GM19452 (cell line): ENCODE measurements around the gene TAF4B.
"Not testable (repeated sequence)": the region's sequence is repeated elsewhere in the genome, so short reads cannot be mapped to it uniquely, and the experiment has no call there.

ENCODE experiments used
- ATAC-seq: cut with Tn5 transposase; IDR thresholded peaks from one replicate; pipeline ENCODE4 v1.9.1; 2021; ENCODE audit not compliant: unreplicated experiment

The TAF4B gene

GRCh38 chr18:26419746-26420145 lies 193.5 kb downstream of the TAF4B start:
- ATAC-seq: no peak

- no peak for ATAC-seq
Measured at GRCh38 chr18:26421503-26421902, 195.3 kb downstream of the TAF4B start.

DNA sequence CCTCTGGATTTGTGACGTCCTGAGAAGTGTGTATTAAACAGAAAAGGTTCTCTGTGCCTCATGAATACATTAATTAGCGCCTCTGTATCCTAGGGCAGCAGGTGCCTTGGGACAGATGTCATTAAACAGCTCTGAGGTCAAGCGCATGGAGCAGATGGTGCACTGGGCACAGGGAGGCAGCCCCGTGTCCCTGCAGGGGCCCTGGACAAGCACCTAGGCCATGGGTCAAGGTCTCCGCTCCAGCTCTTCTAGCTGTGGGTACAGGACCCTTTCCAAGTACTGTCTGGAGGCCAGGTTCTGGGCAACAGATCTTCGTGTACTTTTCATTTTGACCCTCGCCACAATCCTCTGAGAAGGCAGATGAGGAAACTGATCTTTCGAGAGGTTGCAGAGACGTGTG lies 195.7 kb downstream of the TAF4B start:
- ATAC-seq: no peak

DNA sequence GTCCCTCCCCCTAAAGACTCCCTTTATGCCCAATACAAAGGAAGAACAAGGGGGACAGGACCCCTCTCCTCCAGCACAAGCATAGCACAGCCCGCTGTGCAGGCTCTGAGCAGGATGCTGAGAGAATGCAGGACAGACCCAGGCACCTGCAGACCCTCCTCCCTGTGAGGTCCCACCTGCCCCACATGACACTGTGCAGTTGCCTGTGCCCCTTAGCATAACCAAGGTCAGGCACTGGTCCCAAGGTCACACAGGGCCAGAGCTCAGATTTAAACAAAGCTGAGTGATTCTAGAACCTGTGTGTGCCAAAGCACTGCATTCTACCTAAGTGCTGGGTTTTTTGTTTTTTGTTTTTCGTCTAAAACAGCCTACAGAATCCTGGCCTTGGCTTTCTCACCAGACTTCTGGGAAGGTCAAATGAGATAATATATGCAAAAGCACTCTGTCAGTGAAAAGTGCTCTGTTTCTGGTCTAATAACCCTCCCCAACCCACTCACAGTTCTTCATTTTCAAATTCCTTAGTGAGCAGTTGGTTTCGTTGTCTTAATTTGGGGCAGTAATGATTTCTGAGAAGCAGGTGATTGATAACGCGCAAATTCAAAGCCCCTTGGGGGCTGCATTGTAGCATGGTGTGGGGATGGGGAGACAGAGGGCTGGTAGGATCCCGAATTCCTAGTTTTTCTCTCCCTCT lies 196.4 kb downstream of the TAF4B start:
- peak; percentile 53 for ATAC-seq

DNA sequence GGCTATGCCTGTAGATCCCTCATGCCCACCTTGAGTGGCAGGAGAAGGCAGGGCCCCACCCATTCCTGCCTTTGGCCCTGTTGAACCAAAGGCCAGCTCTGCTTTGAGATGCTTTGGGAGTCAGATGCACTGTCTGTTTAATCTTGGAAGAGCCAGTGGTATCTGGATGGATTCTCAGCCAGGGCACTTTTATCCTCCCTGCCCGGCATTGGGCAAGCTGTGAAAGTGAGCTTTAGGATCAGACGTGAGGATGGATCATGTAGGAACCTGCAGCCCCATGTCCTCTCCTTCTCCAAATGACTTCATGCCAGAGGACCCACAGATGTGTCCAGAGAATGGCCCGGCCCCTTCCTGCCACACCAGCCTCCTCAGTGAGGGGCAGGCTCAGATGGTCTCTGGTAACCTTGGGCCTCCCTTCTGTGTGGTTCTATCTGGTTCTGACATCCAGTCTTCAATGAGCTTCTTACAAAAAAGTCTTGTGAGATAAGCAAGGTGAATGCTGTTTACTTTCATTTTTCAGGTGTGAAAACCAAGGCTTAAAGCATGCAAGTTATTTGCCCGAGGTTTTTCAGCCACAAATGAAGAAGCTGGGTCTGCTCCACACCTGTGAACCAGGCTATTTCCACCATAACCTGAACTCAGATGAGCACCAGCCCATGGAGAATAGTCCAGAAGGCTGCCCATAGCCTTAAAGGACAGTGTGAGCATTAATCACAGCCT lies 198.3 kb downstream of the TAF4B start:
- ATAC-seq: peak; percentile 49

DNA sequence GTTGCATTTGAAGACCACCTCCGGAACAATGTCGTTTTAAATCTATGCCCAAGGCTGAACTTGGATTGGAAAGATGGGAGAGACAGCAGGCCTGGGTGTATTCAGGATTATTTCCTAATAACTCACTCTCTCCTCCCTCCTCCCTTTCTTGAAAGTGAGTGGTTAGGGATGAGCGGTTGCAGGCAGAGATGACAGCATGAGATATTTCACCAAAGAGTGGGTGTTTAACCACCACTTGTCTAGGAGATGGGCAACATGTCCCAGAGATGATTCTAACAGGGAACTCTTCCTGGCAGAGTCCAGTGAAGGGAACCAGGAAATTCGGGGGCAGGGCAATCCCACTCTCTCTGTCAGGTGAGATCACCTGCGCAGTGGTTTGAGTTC lies 198.9 kb downstream of the TAF4B start:
- no peak for ATAC-seq

DNA sequence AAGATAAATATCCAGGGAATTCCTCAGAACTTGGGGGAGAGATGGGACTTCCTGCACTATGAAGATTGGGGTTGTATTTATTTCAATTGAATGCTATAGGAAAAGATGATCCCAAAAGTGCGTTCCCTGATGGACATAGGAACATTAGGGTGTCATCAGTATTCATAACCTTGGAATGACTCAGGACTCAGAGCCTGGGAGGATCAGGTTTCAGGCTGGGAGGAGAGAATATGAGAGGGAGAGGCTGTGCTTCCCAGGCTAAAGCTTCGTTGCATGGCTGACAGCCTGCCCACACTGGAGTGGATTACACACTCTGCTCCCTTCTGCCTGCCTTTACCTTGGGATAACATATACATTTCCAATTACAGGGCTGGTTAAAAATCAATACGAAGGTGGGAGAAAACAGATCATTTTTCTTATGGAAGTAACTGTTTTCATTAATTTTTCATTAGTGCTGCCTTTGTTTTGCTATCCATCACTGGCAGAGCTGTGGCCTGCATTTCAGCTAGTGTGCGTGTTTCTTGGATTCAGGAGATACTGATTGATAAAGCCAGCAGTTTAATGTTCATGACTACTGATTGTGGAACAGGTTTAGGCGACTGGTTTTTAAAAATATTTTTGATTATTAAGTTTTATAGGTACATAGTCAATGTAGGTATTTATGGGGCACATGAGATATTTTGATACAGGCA lies 203.4 kb downstream of the TAF4B start:
- no peak for ATAC-seq

GRCh38 chr18:26432651-26433424 lies 206.6 kb downstream of the TAF4B start:
- ATAC-seq: no peak

- ATAC-seq: no peak
Measured at GRCh38 chr18:26434887-26435286, 208.6 kb downstream of the TAF4B start.

DNA sequence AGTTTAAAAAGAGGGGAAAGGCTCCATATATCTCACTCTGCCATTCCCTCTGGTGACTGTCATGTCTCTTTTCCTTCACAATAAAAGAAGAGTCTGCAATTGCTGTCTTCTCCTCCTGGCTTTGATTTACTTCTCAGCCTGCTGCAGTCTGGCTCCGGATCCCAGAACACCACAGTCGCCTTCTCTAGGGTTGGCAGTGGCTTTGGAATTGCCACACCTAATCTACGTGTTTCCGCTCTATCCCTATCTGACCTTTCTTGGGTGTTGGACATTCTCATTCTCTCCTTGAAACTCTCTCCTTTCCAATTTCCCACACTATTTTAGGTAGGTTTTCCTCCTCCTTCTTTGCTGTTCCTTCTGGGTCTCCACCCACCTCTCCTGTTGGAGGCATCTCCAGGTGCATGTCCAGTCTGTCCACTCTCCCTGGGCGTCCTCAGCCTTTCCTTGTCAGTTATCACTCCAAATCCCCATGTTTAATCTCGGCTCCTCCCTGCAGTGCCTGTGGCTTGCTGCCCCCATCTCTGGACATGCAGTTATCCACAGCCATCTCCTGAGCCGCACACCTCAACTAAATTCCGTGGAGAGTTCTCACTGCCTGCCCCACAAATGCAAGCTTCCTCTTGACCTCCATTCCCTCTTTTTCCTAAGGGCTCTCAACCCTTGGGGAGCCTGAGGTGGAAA lies 209.3 kb downstream of the TAF4B start:
- ATAC-seq: no peak

DNA sequence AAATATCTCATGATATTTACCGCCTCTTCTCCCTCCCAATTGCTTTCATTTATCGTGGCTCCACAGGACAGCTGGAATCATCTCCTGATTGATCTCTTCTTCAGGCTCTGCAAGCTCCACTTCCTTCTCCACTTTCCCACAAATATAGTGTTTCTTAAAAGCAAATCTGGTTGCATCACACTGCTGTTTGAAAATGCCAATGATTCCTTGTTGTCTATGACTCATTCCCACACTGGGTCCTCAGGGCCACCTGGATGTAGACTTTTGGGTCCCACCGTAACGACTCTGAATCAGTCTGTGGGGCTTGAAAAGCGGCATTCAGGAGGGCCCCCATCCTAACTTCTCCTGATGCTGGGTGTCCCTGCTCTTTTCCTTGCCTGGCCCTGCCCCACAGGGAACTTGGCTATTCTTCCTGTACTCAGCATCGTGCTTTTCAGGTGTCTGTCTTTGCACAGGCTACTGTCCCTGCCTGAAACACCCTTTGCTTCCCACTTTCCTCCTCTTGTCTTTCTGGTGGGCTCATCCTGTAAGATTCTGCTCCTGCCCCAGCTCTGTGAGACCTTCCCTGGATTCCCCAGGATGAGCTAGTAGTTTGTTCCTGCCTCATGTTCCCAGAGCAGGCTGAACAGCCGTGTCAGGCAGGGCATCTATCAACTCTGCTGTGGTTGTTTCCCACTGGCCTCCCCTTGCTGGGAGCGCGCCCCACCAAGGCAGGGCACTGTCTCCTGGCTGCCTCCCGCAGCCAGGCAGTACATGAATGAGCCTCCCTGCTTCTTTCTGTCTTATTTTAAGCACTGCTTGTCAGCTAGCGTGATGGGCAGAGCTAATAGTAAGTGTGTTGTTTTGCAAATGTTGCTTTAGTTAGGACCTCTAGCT lies 210.2 kb downstream of the TAF4B start:
- no peak for ATAC-seq

GRCh38 chr18:26437634-26438033 lies 211.4 kb downstream of the TAF4B start:
- not testable (repeated sequence) for ATAC-seq

DNA sequence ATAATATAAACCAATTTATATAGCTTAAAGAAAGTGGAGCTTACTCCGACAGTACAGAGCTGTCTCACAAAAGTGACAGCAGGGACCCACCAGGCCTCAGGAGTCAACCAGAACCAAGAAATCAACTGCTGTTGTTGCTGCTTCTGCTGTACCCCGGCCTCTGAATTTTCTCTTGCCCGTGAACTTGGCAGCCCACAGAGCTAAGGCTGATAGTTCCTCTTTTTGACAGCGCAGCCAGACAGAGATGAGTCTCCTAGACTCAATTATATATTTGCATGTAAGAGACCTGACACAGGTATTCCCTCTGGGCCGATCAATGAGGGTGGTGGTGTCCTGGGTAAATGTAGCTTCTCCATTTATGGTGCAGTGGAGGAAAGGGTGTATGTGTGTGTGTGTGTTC lies 212.7 kb downstream of the TAF4B start:
- ATAC-seq: peak; percentile 96

GRCh38 chr18:26439537-26439936 lies 213.3 kb downstream of the TAF4B start:
- ATAC-seq: no peak

- ATAC-seq: no peak
Measured at GRCh38 chr18:26440644-26441043, 214.4 kb downstream of the TAF4B start.
